Skin of body (tissue), 2 donors: ENCODE results near the gene PLD4. TPM values are rescaled to one million over a fixed set of nuclear protein-coding genes. Genes with fewer than 3 reads are reported as not detected.

Experiments used
- DNase-seq: peaks from one replicate; lab custom pipeline; 2025; lab: John Stamatoyannopoulos, UW
- total RNA-seq: library from RNA; depleted of rRNA; stranded (reverse); fragments of >200 nt; gene quantifications from one replicate; pipeline ENCODE4 v1.2.3, GENCODE V29; 2014

PLD4 gene
- total RNA-seq, 1 donor from 2014 or later, result 5.6 TPM

DNA sequence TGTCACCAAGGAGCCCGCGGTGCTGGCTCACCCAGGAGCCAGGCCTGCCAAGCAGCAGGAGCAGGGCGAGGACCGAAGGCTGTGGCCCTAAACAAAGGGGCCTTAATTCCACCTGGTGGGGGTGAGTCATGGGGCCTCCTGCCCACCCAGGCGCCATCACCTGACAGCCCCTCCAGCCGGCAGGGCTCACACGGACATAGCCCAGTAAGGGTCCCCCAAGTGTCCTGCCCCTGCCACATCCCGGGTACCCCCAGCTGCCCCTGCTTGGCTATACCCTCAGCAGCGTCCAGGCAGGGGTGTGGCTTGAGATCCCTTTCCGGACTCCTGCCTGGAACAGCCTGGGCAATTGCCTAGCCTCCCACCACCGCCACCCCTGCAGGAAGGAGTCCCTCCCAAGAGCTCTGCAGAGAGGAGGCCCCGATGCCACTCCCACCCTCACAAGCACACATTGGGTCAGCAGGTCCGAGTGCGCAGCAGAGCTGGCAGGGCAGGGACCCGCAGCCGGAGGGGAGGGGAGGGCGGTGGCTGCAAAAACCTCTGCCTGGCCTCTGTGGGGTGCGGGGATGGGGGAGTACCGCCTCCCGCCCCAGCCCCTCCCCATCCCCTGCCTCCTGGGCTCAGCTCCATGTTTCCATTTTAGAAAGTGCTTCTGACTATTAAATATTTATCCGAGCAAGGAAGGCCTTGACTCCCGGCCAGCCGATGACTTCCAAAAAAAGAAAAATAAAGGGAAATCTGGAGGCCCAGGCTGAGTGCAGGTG lies 48.9 kb downstream of the PLD4 start:
- DNase-seq, result peak; percentile 68

DNA sequence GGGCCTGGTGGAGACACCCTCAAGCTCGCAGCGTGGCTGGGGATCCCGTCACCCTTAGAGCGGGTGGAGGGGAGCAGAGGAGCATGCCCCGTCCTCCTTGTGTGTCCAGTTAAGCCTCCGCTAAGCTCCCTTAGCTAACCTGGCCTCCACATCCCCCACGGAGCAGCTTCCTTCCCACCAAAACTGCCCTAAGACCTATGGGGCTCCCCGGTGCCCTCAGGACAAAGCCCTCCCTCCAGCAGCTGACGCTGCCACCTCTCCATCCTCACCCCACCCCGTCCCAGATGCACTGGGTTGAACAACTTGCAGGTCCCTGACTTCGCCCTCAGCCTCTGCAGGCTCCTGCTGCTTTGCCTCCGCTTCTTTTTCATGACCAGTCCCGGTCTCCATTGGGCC lies 49.5 kb downstream of the PLD4 start:
- DNase-seq, result no peak

- no peak for DNase-seq
These were observed 50.1 kb downstream of the PLD4 start for GRCh38 chr14:104974665-104975390.

DNA sequence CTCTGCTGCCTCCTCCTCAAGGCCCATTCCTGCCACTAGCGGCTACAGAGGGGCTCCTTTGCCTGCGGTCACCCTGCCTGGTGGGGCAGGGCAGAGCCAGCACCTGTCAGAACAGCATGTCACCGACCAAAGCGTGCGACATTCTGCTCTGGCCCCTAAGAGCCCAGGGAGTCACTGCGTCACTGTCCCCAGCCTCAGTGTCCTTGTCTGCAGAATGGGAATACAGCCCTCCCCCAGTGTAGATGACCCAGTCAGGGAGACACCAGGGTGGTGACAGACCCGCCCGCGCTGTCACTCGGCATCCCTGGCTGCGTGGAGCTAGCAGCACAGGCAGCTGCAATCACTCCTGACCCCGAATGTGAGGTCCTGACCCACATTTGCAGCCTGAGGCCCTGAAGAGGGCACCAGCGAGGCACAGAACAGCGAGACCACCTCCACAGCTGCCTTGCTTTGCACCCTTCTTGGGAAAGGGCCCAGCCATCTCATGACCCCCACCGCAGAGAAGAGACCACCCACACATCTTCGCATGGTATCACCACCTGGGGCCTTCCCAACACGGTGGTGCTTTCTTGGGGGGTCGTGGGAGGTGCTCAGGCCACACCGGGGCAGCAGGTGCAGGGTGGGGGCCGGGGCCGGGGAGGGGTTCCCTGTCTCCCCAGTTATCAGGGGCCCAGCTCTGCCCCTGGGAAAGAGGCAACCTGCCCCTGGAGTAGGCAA lies 51.0 kb downstream of the PLD4 start:
- DNase-seq, result no peak

GRCh38 chr14:104976198-104977007 lies 51.7 kb downstream of the PLD4 start:
- DNase-seq, result no peak

DNA sequence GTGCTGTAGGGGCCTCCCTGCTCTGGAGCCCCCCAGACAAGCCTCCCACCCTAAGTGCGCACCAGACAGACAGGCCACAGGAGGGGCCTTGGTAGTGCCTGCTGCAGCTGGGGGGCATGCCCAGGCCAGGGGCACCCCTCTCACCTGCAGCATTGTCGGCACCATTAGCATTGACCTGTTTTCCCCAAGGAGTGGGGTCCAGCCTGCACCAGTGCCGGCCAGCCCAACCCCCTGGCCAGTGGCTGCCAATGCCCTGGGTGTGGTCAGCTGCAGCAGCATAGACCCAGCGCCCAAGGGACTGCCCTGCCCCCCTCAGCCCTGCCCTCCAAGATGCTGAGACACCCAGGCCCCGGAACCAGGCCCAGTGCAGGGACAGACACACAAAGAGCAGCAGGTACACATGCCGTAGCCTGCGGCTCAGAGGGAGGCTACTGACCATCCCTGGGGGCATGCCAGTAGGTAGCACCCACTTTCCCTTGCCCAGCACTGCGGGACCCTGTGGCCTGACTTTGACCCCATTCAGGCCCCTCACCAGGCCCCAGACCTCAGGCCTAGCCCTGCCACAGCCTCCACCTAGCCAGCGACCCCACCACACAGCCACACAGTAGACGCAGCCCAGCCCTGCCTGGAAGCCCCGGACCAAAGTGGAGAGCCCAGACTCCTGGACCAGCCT lies 52.5 kb downstream of the PLD4 start:
- DNase-seq, result no peak

DNA sequence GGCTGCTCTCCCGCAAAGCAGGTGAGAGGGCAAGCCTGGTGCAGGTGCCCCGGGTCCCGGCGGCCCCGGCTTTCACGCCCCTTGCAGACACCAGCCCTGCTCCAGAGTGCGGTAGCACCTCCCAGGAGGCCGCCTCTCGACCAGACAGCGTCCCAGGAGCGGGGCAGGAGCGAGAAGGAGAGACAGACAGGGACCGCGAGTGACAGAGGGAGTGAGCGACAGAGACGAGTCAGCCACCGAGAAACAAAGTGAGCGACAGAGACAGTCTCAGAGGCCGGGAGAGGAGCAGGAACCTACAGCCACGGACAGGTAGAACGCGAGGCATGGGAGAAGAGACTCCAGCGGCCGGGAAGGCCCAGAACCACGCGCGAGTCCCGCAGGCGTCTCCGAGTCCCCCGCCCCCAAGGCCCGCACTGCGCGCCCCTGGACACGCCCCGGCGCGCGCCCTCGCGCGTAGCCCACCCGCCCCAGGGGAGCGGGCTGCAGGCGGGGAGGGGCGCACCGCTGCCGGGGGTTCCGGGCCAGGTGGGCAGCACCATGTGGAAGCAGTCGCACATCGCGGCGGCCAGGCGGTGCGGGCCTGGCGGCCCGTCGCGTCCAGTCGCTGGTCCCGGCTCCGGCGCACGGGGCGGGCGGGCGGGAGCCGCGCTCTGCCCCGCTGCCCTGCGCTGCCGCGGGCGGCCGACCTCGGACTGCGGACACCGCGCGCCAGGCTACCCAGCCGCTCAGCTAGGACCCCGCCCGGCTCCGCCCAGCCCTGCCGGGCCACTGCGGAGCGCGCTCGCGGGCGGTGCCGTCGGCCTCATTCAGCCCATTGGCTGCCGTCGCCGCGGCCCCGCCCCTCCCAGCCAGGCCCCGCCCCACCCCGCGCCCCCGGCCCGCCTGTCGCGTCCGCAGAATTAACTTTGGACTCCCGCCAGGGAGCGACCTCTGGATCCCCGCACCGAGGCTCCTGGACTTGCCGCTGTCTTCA lies 53.3 kb downstream of the PLD4 start, which contains the start of gene AHNAK2:
TSS of gene AHNAK2 (minus strand) at position 694 of the 973 bp plus-strand sequence. CDS start at position 557, 137 bp downstream.
- DNase-seq, result peak; percentile 36

DNA sequence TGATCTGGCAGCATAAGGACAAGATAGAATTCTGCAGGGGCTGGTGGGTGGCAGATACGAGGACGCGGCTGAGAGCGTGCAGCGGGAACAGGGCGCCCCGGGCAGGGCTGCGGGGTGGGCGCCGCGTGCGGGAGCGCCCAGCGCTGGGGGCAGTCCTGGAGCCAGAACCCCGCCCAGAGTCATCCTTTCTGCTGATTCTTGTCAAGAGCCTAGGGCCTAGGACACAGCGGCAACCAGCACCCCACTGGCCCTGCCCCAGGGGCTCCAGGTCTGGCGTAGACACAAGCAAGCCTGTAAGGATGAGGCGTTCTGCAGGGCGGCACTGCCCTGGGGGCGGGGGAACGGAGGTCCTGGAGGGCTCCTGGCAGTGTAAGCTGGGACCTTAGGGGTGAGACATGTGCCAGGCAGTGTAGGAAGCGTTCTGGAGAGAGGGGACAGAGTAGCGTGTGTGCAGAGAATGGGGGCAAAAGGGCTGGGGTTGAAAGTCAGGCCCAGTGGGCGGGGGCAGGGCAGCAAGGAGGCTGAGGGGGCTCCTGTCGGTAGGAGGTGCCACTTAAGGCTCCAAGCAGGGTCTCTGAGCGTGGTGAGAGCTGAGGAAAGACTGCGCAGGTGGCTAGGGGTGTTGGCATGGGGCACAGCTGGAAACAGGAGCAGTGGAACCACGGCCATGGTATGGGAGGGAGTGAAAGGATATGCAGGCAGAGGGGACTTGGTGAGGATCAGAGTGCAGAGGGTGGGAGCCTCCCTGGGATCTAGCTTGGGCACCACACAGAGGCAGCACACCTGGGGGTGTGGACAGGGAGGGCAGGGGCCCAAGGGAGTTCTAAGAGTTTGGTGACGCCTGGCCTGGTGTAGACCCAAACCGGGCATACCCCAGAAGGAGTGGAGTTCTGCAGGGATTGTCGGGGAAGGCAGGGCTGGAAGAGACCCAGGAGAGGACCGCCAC lies 54.3 kb downstream of the PLD4 start:
- DNase-seq, result no peak

DNA sequence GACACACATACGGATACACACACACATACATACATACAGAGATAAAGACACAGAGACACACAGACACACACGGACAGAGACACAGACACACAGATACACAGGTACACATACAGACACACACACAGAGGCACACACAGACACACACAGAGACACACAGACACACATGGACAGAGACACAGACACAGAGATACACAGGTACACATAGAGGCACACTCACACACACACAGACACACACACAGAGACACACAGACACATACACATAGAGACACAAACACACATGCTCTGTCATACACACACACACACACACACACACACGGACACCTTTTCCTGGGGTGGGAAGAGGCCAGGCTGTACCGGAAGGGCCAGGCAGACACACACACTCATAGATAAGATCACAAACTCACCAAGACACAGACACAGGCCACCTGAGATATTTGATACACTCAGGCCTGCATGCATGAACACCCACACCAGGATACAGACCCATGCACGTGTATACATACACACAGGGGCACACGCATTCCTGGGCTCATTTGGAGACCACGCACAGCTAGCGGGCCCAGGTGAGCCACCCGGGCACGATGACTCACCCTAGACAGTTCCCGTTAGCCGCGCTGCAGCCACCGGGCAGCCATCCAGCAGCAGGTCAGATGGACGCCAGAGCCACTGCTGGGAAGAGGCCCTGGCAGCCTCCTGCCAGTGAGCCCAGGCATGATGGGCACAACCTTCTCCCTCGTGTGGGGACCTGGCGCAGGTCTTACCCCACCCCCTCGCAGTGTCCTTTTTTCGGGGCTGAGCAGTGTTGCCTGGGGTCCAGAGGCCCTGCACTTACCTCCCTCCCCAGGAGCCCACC lies 55.3 kb downstream of the PLD4 start:
- DNase-seq, result no peak

GRCh38 chr14:104980611-104981531 lies 56.2 kb downstream of the PLD4 start:
- DNase-seq, result no peak

- no peak for DNase-seq
These were observed 57.2 kb downstream of the PLD4 start for GRCh38 chr14:104981699-104982541.

GRCh38 chr14:104982548-104983230 lies 58.0 kb downstream of the PLD4 start:
- no peak for DNase-seq
